Activated CD4-positive, alpha-beta T cell treated with anti-CD3 and anti-CD28 coated beads, Interleukin-2, Interleukin-6, amounts not matched to agents 100 ng/mL and 50 ng/mL, durations not matched to agents 16 hours and 8 hours (primary cell): ENCODE results near the gene ZNF469.

Experiments
- DNase-seq: peaks from one replicate; pipeline ENCODE4 v3.0.0-alpha.2; 2020

Gene ZNF469

GRCh38 chr16:88429387-88430184 is 46.8 kb downstream of the ZNF469 start:
- no peak for DNase-seq

- no peak for DNase-seq
Measured at GRCh38 chr16:88430185-88430523, 47.4 kb downstream of the ZNF469 start.

GRCh38 chr16:88430524-88431446 is 48.0 kb downstream of the ZNF469 start:
- DNase-seq, result peak; percentile 37

GRCh38 chr16:88431651-88432050 is 48.9 kb downstream of the ZNF469 start:
- no peak for DNase-seq

- DNase-seq, result no peak
Measured at GRCh38 chr16:88432174-88432573, 49.4 kb downstream of the ZNF469 start.
